RPMI7951 (cell line): ENCODE measurements around the gene TRMT10C. TPM values are rescaled to one million over a fixed set of nuclear protein-coding genes. Genes with fewer than 3 reads are reported as not detected.
A peak's percentile ranks its signal among the peaks of the same experiment; 100 is the strongest.
"Not testable (repeated sequence)": the region's sequence is repeated elsewhere in the genome, so short reads cannot be mapped to it uniquely, and the experiment has no call there.

Experiments used
- DNase-seq: peaks from one replicate; pipeline ENCODE4 v3.0.0-alpha.2; 2012; ENCODE audit warnings: low read depth
- total RNA-seq: library from RNA; depleted of rRNA; stranded (reverse); fragments of >200 nt; shearing (Covaris generic); gene quantifications from 2 replicates; pipeline ENCODE4 v1.2.3, GENCODE V29; 2014

Gene TRMT10C
- total RNA-seq, 1 experiment from 2014 or later, result 58.2 TPM

GRCh38 chr3:101548527-101549105 lies 13.1 kb upstream of the TRMT10C start:
- DNase-seq, result no peak

- no peak for DNase-seq
Observed at GRCh38 chr3:101549473-101549872, 12.2 kb upstream of the TRMT10C start.

DNA sequence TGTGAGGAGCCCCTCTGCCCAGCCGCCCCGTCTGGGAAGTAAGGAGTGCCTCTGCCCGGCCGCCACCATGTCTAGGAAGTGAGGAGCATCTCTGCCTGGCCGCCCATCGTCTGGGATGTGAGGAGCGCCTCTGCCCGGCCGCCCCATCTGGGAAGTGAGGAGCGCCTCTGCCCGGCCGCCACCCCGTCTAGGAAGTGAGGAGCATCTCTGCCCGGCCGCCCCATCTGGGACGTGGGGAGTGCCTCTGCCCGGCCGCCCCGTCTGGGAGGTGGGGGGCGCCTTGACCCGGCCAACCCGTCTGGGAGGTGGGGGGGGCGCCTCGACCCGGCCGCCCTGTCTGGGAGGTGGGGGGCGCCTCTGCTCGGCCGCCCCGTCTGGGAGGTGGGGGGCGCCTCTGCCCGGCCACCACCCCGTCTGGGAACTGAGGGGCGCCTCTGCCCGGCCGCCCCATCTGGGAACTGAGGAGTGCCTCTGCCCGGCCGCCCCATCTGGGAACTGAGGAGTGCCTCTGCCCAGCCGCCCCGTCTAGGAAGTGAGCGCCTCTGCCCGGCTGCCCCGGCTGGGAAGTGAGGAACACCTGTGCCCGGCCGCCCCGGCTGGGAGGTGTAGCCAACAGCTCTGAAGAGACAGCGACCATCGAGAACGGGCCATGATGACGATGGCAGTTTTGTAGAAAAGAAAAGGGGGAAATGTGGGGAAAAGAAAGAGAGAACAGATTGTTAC lies 10.1 kb upstream of the TRMT10C start:
- not testable (repeated sequence) for DNase-seq

DNA sequence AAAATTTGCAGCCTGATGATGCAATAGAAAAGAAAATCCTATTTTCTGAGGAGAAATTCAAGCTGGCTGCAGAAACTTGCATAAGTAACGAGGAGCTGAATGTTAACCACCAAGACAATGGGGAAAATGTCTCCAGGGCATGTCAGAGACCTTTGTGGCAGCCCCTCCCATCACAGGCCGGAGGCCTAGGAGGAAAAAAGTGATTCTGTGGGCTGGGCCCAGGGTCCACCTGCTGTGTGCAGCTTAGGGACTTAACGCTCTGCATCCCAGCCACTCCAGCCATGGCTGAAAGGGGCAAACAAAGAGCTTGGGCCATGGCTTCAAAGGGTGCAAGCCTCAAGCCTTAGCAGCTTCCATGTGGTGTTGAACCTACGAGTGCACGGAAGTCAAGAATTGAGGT lies 8.3 kb upstream of the TRMT10C start:
- not testable (repeated sequence) for DNase-seq

DNA sequence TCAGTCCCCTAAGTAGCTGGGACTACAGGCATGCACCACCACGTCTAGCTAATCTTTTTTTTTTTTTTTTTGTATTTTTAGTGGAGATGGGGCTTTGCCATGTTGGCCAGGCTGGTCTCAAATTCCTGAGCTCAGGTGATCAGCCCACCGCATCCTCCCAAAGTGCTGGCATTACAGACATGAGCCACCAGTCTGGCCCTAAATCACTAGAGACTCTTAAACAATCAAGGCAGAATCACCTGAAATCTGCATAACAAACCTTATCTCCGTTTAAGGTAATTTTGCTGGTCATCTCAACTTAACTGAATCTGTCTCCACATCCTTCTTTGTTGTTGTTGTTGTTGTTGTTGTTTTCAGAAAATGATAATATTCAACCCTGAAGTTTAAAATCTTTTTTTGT lies 5.6 kb upstream of the TRMT10C start:
- no peak for DNase-seq

GRCh38 chr3:101567528-101568317 lies 6.1 kb downstream of the TRMT10C start:
- DNase-seq, result no peak

DNA sequence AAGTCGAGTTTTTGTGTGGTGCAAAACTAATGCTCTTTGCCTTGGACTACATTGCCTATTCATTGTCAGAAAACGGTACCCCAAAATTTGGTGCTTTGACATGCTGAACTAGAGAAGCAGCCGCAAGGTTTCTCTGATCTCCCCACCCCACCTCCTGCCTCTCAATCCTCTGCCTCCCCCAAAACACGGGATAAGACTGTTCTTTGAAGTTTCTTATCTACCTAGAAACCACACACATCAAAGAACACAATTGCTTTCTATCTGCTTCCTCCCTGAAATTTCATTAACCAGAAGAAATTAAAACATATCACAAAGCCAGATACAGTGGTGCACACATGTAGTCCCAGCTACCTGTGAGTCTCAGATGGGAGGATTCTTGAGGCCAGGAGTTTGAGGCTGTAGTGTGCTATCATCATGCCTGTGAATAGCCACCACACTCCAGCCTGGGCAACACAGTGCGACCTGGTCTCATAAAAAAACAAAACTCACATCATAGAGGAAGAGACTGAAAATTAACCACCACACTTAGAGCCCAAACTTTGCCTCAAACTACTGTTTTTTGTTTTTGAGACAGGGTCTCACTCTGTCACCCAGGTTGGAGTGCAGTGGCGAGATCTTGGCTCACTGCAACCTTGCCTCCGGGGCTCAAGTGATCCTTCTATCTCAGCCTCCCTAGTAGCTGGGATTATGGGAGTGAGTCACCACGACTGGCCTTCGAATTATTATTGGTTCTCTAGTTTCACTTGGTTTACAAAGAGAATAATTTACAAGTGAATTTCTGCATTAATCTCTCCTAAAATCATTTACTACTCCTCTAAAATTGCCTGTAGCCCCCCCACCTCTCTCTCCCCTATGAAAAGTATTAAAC lies 9.6 kb downstream of the TRMT10C start:
- peak; percentile 41 for DNase-seq

- DNase-seq, result peak; percentile 99
Observed at GRCh38 chr3:101573449-101574387, 12.1 kb downstream of the TRMT10C start, which contains the start of gene PCNP. Gene PCNP, plus strand, starts transcription at chr3:101574180. Its CDS starts 36 bp downstream, at chr3:101574216.

GRCh38 chr3:101574388-101575112 lies 12.9 kb downstream of the TRMT10C start:
- peak; percentile 71 for DNase-seq

DNA sequence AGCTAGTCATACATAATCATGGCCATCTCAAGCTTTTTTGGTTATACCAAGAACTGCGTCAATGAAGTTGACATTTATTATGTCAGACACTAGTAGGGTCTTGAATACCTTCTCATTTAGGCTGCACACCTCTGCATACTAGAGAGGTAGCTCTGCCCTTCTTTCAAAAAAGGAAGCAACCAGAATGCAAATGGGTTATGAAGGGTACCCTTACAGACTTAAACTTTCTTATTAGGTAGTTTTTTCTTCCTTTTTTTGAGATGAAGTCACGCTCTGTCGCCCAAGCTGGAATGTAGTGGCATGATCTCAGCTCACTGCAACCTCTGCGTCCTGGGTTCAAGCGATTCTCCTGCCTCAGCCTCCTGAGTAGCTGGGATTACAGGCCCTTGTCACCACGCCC lies 15.6 kb downstream of the TRMT10C start:
- DNase-seq, result no peak

DNA sequence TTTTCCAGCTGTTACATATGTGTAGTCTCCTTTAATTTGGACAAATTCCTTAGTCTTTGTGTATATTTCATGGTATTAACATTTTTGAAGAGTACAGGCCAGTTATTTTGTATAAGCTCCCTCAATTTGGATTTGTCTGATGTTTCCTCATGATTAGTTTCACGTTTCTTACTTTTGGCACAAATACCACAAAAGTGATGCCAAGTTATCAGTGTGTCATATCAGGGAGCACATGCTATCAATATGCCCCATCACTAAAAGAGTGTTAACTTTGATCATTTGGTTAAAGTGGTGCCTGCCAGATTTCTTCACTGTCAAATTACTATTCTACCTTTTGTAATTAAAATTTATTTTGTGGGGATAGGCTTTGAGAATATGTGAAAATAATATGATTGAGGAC lies 26.9 kb downstream of the TRMT10C start:
- no peak for DNase-seq

GRCh38 chr3:101591071-101591470 lies 29.4 kb downstream of the TRMT10C start:
- no peak for DNase-seq

- no peak for DNase-seq
Observed at GRCh38 chr3:101602731-101603130, 41.1 kb downstream of the TRMT10C start.

- no peak for DNase-seq
Observed at GRCh38 chr3:101603184-101603583, 41.5 kb downstream of the TRMT10C start.

- DNase-seq, result not testable (repeated sequence)
Observed at GRCh38 chr3:101605398-101605797, 43.7 kb downstream of the TRMT10C start.

- DNase-seq, result no peak
Observed at GRCh38 chr3:101611023-101611422, 49.4 kb downstream of the TRMT10C start.

GRCh38 chr3:101613014-101613413 lies 51.3 kb downstream of the TRMT10C start:
- not testable (repeated sequence) for DNase-seq

GRCh38 chr3:101615525-101615924 lies 53.9 kb downstream of the TRMT10C start:
- DNase-seq, result no peak
